A673 (cell line): ENCODE measurements around the gene KIAA1614.

ENCODE experiments used
- EZH2 ChIP-seq: fragments of 200-600 bp; sonication (generic); IDR thresholded peaks from 2 replicates; pipeline ENCODE4 v1.6.1; 2017; ENCODE audit warnings: borderline replicate concordance, low read depth, mild to moderate bottlenecking, mixed read lengths, antibody characterized with exemption, low read length; ENCODE audit not compliant: poor library complexity, severe bottlenecking
- TF ChIP-seq, protein P1 (sequence below): fragments of 300-800, 200-600 bp; sonication (generic); conservative IDR thresholded peaks from 2 replicates; pipeline ENCODE4 v1.5.1; 2017; ENCODE audit warnings: low read depth, mild to moderate bottlenecking, antibody characterized with exemption, low read length, moderate library complexity, mixed read lengths

DNA sequence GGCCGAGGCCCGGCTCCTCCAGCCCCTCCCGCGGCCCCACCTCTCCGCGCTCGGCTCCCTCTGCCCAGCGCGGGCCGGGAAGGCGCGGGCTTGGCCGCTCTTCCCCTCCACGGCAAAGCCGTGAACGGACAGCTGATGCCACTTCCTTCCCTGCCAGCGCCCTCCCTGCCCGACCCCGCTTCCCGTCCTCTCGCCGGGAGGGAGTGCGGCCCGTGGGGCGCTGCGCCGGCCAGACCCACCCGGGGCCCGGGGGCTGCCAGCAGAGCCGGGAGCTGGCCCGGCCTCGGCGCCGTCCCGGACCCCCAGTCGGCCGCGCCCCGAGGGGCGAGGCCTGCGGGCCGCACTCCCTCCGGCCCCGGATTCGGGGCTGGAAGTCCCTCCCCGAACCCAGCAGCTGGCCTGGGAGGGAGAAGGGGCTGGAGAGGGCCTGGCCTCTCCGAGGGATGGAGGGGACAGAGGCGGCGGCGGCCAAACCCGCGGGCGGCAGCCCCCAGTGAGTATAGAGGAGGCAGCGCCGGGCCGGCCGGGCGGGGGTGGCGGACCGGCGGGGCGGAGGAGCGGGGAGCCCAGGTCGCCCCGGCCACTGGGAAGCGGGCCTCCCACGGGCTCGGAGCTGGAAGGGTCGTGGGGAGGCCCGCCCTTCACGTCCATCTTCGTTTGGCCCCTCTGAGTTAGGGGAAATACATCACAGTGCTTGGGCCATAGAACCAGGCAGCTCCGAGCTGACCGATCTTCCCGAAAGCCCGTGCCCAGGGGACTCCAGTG is at the start of gene KIAA1614:
- TF ChIP-seq, protein P1, sequence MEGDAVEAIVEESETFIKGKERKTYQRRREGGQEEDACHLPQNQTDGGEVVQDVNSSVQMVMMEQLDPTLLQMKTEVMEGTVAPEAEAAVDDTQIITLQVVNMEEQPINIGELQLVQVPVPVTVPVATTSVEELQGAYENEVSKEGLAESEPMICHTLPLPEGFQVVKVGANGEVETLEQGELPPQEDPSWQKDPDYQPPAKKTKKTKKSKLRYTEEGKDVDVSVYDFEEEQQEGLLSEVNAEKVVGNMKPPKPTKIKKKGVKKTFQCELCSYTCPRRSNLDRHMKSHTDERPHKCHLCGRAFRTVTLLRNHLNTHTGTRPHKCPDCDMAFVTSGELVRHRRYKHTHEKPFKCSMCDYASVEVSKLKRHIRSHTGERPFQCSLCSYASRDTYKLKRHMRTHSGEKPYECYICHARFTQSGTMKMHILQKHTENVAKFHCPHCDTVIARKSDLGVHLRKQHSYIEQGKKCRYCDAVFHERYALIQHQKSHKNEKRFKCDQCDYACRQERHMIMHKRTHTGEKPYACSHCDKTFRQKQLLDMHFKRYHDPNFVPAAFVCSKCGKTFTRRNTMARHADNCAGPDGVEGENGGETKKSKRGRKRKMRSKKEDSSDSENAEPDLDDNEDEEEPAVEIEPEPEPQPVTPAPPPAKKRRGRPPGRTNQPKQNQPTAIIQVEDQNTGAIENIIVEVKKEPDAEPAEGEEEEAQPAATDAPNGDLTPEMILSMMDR = no peak
- TF ChIP-seq EZH2 = no peak
